IMR-90 (cell line): ENCODE data around the gene SPTLC3. TPM values are rescaled to one million over a fixed set of nuclear protein-coding genes. Genes with fewer than 3 reads are reported as not detected.

Source experiments
- ATAC-seq: fragments of 200-7000 bp; cut with Tn5 transposase; 2 replicates; pipeline ENCODE4 v1.9.1; 2020; ENCODE audit warnings: low read depth, mild to moderate bottlenecking, moderate library complexity
- BruUV-seq: library from RNA; stranded (reverse); fragments of 400-500 nt; replicated peaks from 2 replicates; lab custom pipeline; 2021; lab: Mats Ljungman, UMichigan
- CTCF ChIA-PET: fragments of 300-600 bp; formaldehyde crosslinking; extraction: SDS; loops from one replicate; lab custom pipeline; 2021; ENCODE audit warnings: antibody characterized with exemption; lab: Yijun Ruan, JAX
- POLR2A ChIA-PET: fragments of 300-600 bp; sonication (Branson Sonifier 250); formaldehyde crosslinking; loops from one replicate; lab custom pipeline; 2022; ENCODE audit warnings: antibody characterized with exemption; ENCODE audit not compliant: unreplicated experiment; lab: Charles Lee
- DNase-seq: peaks from one replicate; pipeline ENCODE4 v3.0.0; 2013
- H2AFZ ChIP-seq: replicated peaks from 2 replicates; pipeline ENCODE3; 2013; ENCODE audit warnings: low read length, mild to moderate bottlenecking; ENCODE audit not compliant: poor library complexity
- H2AK5ac ChIP-seq: 2 replicates; pipeline ENCODE4 v1.6.1; 2013; ENCODE audit warnings: low read depth, low read length, inconsistent platforms
- H2AK9ac ChIP-seq: replicated peaks from 2 replicates; pipeline ENCODE3; 2013; ENCODE audit warnings: mild to moderate bottlenecking, low read depth, low read length, moderate library complexity; ENCODE audit not compliant: poor library complexity
- H2BK120ac ChIP-seq: 2 replicates; pipeline ENCODE4 v1.6.1; 2013; ENCODE audit warnings: low read depth, low read length, inconsistent platforms
- H2BK15ac ChIP-seq: 3 replicates; pipeline ENCODE4 v1.6.1; 2013; ENCODE audit warnings: low read depth, low read length, inconsistent platforms
- H2BK20ac ChIP-seq: 2 replicates; pipeline ENCODE4 v1.6.1; 2013; ENCODE audit warnings: low read depth, mild to moderate bottlenecking, inconsistent platforms, low read length, moderate library complexity
- H2BK5ac ChIP-seq: 2 replicates; pipeline ENCODE4 v1.6.1; 2013; ENCODE audit warnings: mild to moderate bottlenecking, low read depth, low read length, inconsistent platforms; ENCODE audit not compliant: poor library complexity, severe bottlenecking
- H3K14ac ChIP-seq: replicated peaks from 2 replicates; pipeline ENCODE4 v1.6.1; 2013; ENCODE audit warnings: low read depth, low read length, inconsistent platforms
- H3K18ac ChIP-seq: 2 replicates; pipeline ENCODE4 v1.6.1; 2013; ENCODE audit warnings: low read depth, low read length, control low read depth
- H3K23ac ChIP-seq: 2 replicates; pipeline ENCODE4 v1.6.1; 2013; ENCODE audit warnings: low read depth, low read length, inconsistent platforms
- H3K27ac ChIP-seq: 2 replicates; pipeline ENCODE4 v1.5.1; 2013; ENCODE audit warnings: mild to moderate bottlenecking, control low read depth, low read length; ENCODE audit not compliant: insufficient read depth
- H3K27me3 ChIP-seq: 2 replicates; pipeline ENCODE4 v1.6.1; 2013; ENCODE audit warnings: low read length; ENCODE audit not compliant: control insufficient read depth, insufficient read depth
- H3K36me3 ChIP-seq: 2 replicates; pipeline ENCODE4 v1.6.1; 2013; ENCODE audit warnings: low read length, mixed read lengths; ENCODE audit not compliant: control insufficient read depth, insufficient read depth
- H3K4ac ChIP-seq: 2 replicates; pipeline ENCODE4 v1.6.1; 2013; ENCODE audit warnings: low read depth, low read length, inconsistent platforms
- H3K4me1 ChIP-seq: 2 replicates; pipeline ENCODE4 v1.6.1; 2013; ENCODE audit warnings: low read length, mixed read lengths; ENCODE audit not compliant: control insufficient read depth, insufficient read depth
- H3K4me2 ChIP-seq: 2 replicates; pipeline ENCODE4 v1.6.1; 2013; ENCODE audit warnings: low read depth, mild to moderate bottlenecking, control low read depth, low read length, moderate library complexity
- H3K4me3 ChIP-seq: 2 replicates; pipeline ENCODE4 v1.5.1; 2013; ENCODE audit warnings: low read depth, mild to moderate bottlenecking, control low read depth, low read length, moderate library complexity; ENCODE audit not compliant: insufficient read depth
- H3K56ac ChIP-seq: 2 replicates; pipeline ENCODE4 v1.6.1; 2013; ENCODE audit warnings: low read length, inconsistent platforms; ENCODE audit not compliant: insufficient read depth; ENCODE audit errors: extremely low read depth
- H3K79me1 ChIP-seq, 2 experiments: 2 replicates each; pipeline ENCODE4 v1.6.1; 2013; ENCODE audit warnings: low read length in 2 of 2, inconsistent platforms in 1 of 2, low read depth in 1 of 2
- H3K9ac ChIP-seq: 2 replicates; pipeline ENCODE4 v1.6.1; 2013; ENCODE audit warnings: low read depth, low read length, control low read depth
- H3K9me1 ChIP-seq: 2 replicates; pipeline ENCODE4 v1.6.1; 2013; ENCODE audit warnings: low read length, inconsistent platforms; ENCODE audit not compliant: insufficient read depth
- H3K9me3 ChIP-seq: 2 replicates; pipeline ENCODE4 v1.6.1; 2013; ENCODE audit warnings: low read length; ENCODE audit not compliant: control insufficient read depth, insufficient read depth
- H4K20me1 ChIP-seq: 2 replicates; pipeline ENCODE4 v1.6.1; 2013; ENCODE audit warnings: low read length, inconsistent platforms; ENCODE audit not compliant: insufficient read depth
- H4K5ac ChIP-seq: 2 replicates; pipeline ENCODE4 v1.6.1; 2013; ENCODE audit warnings: mild to moderate bottlenecking, low read depth, low read length, control low read depth
- H4K8ac ChIP-seq, 2 experiments: 2 replicates each; pipeline ENCODE4 v1.6.1; 2013; ENCODE audit warnings: low read depth in 2 of 2, low read length in 2 of 2, control low read depth in 1 of 2, inconsistent platforms in 1 of 2
- H4K91ac ChIP-seq: 2 replicates; pipeline ENCODE4 v1.6.1; 2013; ENCODE audit warnings: low read depth, low read length, inconsistent platforms; ENCODE audit not compliant: insufficient read depth
- CEBPB ChIP-seq: IDR thresholded peaks from 2 replicates; pipeline ENCODE4 v1.6.1; 2012; ENCODE audit warnings: low read depth, low read length, improper control_type of control experiment
- MXI1 ChIP-seq: IDR thresholded peaks from 2 replicates; pipeline ENCODE4 v1.6.1; 2012; ENCODE audit warnings: low read depth, mild to moderate bottlenecking, low read length, moderate library complexity, borderline replicate concordance
- RCOR1 ChIP-seq: IDR thresholded peaks from 2 replicates; pipeline ENCODE4 v1.6.1; 2012; ENCODE audit warnings: mild to moderate bottlenecking, low read length, improper control_type of control experiment; ENCODE audit not compliant: insufficient replicate concordance
- WGBS, 2 experiments: methylation state at CpG; one replicate each; pipeline versions ENCODE4 v1.1.5 to v1.1.7; 2013; ENCODE audit warnings: missing lambda C conversion rate in 2 of 2; ENCODE audit not compliant: insufficient read length in 1 of 2; ENCODE audit errors: extremely low coverage in 2 of 2; 5-methylcytosine and 5-hydroxymethylcytosine counted together
- dilution Hi-C: fragments of 300-500 bp; cut with HindIII; formaldehyde crosslinking; loops from one replicate; pipeline ENCODE4 v1.14.3; 2018; ENCODE audit warnings: low sequenced_read_pairs; ENCODE audit not compliant: unreplicated experiment
- in situ Hi-C: fragments of 300-500 bp; cut with MboI; formaldehyde crosslinking; loops from 3 replicates; pipeline ENCODE4 v1.14.3; 2019; ENCODE audit warnings: low sequenced_read_pairs, inconsistent platforms, mixed read lengths
- intact Hi-C: fragments of 100-400 bp; cut with micrococcal nuclease; formaldehyde crosslinking; loops from 2 replicates; pipeline ENCODE4 v1.10.0; 2022
- polyA plus RNA-seq, 3 experiments: library from polyadenylated mRNA; depleted of rRNA; stranded (reverse); fragments of >200 nt; gene quantifications; 2 replicates each; pipeline ENCODE4 v1.2.3, GENCODE V29; 2012; ENCODE audit warnings: low replicate concordance in 1 of 3
- total RNA-seq: library from RNA; depleted of rRNA; stranded (reverse); fragments of >200 nt; gene quantifications from 2 replicates; pipeline ENCODE4 v1.2.3, GENCODE V29; 2012
- TF ChIP-seq, protein P1 (sequence below): conservative IDR thresholded peaks from 2 replicates; pipeline ENCODE4 v1.5.1; 2012; ENCODE audit warnings: mild to moderate bottlenecking, low read depth, low read length, improper control_type of control experiment

The SPTLC3 gene
- total and polyA plus RNA-seq, 2 of the 4 experiments (the other 2 are of a cell fraction) = 0.44 to 1.6 TPM

DNA sequence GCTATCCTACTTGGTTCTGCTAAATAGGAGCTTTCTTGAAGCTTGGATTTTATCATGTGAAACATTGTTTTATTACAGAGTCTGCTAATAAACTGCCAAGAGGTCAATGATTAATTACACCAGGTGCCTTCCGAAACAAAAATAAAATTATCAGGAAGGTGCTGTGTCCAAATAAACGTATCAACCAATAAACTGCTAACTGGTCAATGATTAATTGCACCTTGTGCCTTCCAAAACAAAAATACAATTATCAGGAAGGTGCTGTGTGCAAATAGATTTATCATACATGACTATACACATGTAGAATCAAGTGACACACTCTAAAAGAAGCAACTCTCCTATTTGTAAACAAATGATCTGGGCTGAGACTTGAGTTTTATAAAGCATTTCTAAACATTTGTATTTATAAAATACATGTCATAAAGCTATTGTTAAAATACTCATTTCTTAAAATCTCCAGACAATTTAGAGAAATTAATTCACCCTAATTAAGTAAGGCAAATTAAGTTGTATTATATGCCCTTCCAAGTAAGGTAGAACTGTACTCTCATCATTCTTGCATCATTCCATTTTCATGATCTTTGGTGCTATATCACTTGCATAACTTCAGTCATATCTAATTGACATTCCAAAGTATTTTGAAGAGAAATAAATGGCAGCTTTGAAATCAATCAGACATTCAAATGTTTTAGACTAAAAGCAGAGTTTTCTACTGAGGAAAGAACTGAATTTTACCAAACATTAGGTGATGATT lies 26.8 kb downstream of the SPTLC3 start:
- H2AK5ac ChIP-seq = no peak overlapping the region
- H3K56ac ChIP-seq = no peak overlapping the region
- no peak overlapping the region for H3K27ac ChIP-seq
- no peak overlapping the region for H4K8ac ChIP-seq
- no peak overlapping the region for H4K91ac ChIP-seq
- H2BK120ac ChIP-seq = no peak overlapping the region
- POLR2A ChIA-PET = no interaction called here
- 0 out of 2 replicates have a peak, but pooled peaks cover under 1% of the 10 kb centered on the region for H3K9me1 ChIP-seq
- in situ Hi-C loops = no loop called here
- no peaks in the 10 kb centered on the region; a peak in 1 of 4 replicates for H3K79me1 ChIP-seq
- H3K27me3 ChIP-seq = no peaks in the 10 kb centered on the region; the same call in none of the 2 replicates
- H3K4me3 ChIP-seq = no peak overlapping the region
- H3K9me3 ChIP-seq = no peaks in the 10 kb centered on the region
- no peaks in the 10 kb centered on the region for H3K4me1 ChIP-seq
- ATAC-seq = no peak
- H3K4me2 ChIP-seq = no peak overlapping the region
- no peaks in the 10 kb centered on the region for H3K36me3 ChIP-seq
- CTCF ChIA-PET = no interaction called here
- H2AFZ ChIP-seq = no peak overlapping the region
- intact Hi-C loops = no loop called here
- BruUV-seq = no TSS peak
- dilution Hi-C loops = no loop called here
- no peak overlapping the region for H4K5ac ChIP-seq
- H4K20me1 ChIP-seq = no peaks in the 10 kb centered on the region
- no peak overlapping the region for H2BK20ac ChIP-seq
- TF ChIP-seq MXI1 = no peak
- TF ChIP-seq RCOR1 = no peak
- TF ChIP-seq, protein P1, sequence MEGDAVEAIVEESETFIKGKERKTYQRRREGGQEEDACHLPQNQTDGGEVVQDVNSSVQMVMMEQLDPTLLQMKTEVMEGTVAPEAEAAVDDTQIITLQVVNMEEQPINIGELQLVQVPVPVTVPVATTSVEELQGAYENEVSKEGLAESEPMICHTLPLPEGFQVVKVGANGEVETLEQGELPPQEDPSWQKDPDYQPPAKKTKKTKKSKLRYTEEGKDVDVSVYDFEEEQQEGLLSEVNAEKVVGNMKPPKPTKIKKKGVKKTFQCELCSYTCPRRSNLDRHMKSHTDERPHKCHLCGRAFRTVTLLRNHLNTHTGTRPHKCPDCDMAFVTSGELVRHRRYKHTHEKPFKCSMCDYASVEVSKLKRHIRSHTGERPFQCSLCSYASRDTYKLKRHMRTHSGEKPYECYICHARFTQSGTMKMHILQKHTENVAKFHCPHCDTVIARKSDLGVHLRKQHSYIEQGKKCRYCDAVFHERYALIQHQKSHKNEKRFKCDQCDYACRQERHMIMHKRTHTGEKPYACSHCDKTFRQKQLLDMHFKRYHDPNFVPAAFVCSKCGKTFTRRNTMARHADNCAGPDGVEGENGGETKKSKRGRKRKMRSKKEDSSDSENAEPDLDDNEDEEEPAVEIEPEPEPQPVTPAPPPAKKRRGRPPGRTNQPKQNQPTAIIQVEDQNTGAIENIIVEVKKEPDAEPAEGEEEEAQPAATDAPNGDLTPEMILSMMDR = no peak
- TF ChIP-seq CEBPB = 0 out of 2 replicates have a peak, but pooled peaks have one; percentile 5
- DNase-seq = no peak
- no peak overlapping the region for H2AK9ac ChIP-seq
- no peak overlapping the region for H3K18ac ChIP-seq
- H3K14ac ChIP-seq = no peak overlapping the region
- H3K23ac ChIP-seq = no peak overlapping the region
- no peak overlapping the region for H2BK5ac ChIP-seq
- no peak overlapping the region for H3K9ac ChIP-seq
- no CpG with 5 or more reads among the region's 2 CpGs for WGBS, 2 experiments
- H2BK15ac ChIP-seq = no peak overlapping the region
- H3K4ac ChIP-seq = no peak overlapping the region
